HG02981 (cell line): ENCODE measurements around the gene ZNF286A.
"Not testable (repeated sequence)": the region's sequence is repeated elsewhere in the genome, so short reads cannot be mapped to it uniquely, and the experiment has no call there.

Source experiments
- ATAC-seq: cut with Tn5 transposase; IDR thresholded peaks from one replicate; pipeline ENCODE4 v1.9.1; 2021; ENCODE audit warnings: mild to moderate bottlenecking, moderate library complexity; ENCODE audit not compliant: unreplicated experiment

ZNF286A gene

DNA sequence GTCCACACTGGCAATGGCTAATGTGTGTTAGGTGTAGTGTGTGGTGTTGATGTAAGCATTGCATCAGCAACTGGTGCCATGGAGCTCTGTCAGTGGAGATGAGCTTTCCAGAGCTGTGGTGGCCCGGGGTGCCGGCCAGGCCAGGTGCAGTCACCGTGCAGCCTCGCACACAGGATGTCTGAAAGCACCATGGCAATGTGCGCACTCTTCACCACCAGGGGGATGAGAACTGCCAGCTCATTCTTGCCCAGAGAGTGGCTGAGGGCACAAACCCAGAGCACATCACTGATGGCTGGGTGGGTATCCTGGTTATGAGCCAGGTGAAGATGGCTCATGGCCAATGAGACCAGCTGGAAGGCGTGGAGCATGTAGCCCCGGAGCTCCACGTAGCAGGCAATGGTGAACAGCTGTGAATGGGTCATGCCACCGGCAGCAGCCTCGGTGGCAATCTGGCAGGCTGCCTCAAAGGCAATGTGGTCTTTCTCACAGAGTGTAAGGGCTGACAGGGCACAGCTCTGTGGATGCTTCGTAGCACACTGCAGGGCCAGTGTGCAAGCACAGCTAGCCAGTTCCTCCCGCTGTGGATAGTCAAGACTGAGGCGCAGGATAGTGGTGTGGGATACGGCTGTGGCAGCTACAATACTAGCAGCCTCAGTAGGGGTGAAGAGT, 69.4 kb downstream of the ZNF286A start:
- not testable (repeated sequence) for ATAC-seq
